GM12873 (cell line): Measurements from ENCODE around the gene BYSL.
A peak's percentile ranks its signal among the peaks of the same experiment; 100 is the strongest.

Experiments used
- TF ChIP-seq, protein P1 (sequence below): IDR thresholded peaks from 2 replicates; pipeline ENCODE4 v1.5.1; 2012; ENCODE audit warnings: low read depth, mild to moderate bottlenecking, moderate library complexity, low read length, control low read depth; ENCODE audit not compliant: insufficient read depth; ENCODE audit errors: missing control alignments

The BYSL gene

GRCh38 chr6:41920921-41921711 lies at the start of gene BYSL, which contains the start of gene MED20:
BYSL (plus strand) TSS chr6:41921499; CDS start chr6:41921563, 64 bp downstream.
MED20 (minus strand) TSS chr6:41921139; CDS start chr6:41921018, 121 bp downstream.
- TF ChIP-seq, protein P1, sequence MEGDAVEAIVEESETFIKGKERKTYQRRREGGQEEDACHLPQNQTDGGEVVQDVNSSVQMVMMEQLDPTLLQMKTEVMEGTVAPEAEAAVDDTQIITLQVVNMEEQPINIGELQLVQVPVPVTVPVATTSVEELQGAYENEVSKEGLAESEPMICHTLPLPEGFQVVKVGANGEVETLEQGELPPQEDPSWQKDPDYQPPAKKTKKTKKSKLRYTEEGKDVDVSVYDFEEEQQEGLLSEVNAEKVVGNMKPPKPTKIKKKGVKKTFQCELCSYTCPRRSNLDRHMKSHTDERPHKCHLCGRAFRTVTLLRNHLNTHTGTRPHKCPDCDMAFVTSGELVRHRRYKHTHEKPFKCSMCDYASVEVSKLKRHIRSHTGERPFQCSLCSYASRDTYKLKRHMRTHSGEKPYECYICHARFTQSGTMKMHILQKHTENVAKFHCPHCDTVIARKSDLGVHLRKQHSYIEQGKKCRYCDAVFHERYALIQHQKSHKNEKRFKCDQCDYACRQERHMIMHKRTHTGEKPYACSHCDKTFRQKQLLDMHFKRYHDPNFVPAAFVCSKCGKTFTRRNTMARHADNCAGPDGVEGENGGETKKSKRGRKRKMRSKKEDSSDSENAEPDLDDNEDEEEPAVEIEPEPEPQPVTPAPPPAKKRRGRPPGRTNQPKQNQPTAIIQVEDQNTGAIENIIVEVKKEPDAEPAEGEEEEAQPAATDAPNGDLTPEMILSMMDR: peak; percentile 94

DNA sequence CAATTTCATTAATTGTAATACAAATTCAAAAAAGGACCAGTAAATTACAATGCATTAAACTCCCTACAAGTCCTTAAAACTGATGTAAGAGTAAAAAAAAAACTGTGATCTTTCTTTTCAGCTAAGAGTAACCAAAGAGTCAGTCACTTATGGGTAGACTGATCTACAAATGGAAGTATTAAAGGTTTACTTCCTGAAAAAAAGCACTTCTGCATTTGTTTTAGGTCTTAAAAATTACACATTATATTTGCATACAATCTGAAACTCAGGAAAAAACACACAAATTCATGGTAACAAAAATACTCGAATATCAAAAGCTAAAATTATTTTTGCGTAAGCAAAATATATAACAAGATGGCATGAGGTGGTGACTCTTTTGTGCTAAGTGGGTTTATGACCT lies 49.6 kb upstream of the BYSL start:
- TF ChIP-seq, protein P1: no peak

DNA sequence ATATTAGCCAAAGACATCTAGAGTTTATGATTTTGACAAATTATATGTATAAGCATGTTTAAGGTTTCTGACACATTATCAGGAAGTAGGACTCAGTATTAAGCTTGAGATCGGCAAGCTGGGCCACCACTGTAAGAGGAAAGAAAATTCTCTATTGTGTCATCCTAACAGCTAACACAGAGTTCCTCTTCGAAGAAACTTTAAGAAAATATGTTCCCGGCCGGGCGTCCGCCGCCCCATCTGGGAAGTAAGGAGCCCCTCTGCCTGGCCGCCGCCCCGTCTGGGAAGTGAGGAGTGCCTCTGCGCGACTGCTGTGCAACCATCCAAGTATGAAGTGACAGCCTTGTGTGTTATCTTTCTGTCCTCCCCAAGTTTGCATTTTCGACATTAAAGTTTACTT lies 49.2 kb upstream of the BYSL start:
- TF ChIP-seq, protein P1: no peak

DNA sequence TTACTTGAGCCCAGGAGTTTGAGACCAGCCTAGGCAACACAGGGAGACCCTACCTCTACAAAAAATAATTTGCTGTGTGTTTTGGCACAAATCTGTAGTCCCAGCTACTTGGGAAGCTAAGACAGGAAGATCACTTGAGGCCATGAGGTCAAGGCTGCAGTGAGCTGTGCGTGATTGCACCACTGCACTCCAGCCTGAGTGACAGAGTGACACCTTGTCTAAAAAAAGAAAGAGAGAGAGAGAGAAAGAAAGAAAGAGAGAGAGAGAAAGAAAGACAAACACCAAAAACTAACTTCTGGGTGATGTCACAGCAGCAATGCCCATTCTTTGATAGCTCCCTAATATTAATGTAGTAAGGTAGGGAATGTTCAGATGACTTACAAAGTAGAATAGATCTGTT lies 46.6 kb upstream of the BYSL start:
- TF ChIP-seq, protein P1: no peak

DNA sequence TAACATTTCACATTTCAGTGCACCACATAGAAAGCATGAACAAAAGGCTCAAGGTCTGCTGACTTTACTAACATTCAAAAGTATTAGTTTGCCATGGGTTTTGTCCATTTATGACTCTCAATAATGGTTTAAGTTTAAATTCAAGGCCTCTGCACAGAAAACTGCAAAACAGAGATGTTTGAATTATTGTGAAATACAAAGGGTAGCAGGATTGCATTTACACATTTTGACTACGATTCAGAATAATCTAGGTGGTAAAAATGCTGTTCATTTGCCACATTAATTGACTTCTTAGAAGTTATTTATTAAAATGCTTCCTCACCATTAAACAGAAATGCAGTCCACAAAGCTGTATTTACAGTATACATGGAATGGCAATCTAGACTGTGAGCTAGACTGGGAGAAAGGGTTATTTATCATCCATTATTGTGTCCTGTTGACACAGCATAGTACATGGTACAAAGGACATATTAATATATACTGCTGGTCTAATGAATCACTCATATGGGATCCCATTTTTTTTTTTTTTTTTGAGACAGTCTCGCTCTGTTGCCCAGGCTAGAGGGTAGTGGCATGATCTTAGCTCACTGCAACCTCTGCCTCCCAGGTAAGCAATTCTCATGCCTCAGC lies 44.1 kb upstream of the BYSL start:
- TF ChIP-seq, protein P1: no peak

GRCh38 chr6:41878246-41878645 lies 43.1 kb upstream of the BYSL start:
- TF ChIP-seq, protein P1: no peak

- TF ChIP-seq, protein P1: no peak
Observed at GRCh38 chr6:41878961-41879405, 42.3 kb upstream of the BYSL start.
